Left renal pelvis (tissue), 4 donors: ENCODE results near the gene ATP2B1. TPM values are rescaled to one million over a fixed set of nuclear protein-coding genes. Genes with fewer than 3 reads are reported as not detected.

ENCODE experiments used
- DNase-seq, 4 donors: peaks; one replicate each; pipeline ENCODE4 v3.0.0-alpha.2; 2013; ENCODE audit warnings: low read depth in 4 of 4, low spot score in 3 of 4
- polyA plus RNA-seq, 4 donors: library from polyadenylated mRNA; unstranded; fragments of 120-200 nt; gene quantifications; one replicate each; pipeline ENCODE4 v1.2.1, GENCODE V29; 2013; ENCODE audit not compliant: insufficient read length in 4 of 4

ATP2B1 gene
- polyA plus RNA-seq, 4 donors, result 93.9 to 151 (median 120) TPM

DNA sequence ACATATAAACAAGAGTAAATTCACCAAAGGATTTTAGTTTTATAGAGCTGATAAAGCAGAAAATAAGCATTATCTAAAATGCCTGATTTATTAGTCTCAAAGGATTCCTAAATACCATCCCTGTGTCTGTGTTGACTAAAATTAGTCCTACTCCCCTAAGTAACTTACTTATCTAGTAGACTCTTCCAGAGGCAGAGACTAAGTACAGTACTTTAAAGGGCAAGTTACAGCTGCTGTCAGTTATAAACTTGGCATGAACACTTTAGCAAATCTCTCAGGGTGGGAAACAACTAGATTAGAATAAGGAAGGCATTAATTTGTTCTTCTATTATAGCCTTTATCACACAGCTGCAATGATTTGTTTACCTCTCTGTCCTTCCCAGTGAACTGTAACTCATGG lies 46.0 kb downstream of the ATP2B1 start:
- no peak for DNase-seq

DNA sequence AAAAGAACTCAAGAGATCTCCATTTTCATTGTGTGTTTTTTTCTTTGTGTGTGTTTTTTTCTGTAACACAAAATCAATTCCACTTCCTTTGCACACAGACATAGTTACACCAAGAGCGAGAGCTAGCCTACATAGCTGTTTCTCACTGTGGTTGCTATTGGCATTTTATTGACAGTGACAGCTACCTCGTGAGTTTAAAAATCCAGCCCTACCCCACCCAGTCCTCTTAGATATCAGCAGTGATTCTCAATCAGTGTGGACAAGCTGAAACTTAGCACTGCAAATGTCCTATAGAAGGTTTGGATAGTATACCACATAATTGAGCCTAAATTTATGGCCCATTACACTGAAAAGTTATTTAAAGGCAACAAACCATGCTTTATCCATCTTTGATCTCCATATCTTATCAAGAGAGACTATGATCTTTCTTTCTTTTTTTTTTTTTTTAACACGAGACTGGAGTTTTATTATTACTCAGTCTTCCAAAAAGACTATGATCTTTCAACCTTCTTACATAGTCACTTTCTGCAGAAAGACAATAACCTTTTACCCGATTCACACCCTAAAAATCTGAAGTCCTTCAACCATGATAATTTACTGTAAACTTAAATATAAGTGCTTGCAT lies 46.8 kb downstream of the ATP2B1 start:
- DNase-seq, result no peak

DNA sequence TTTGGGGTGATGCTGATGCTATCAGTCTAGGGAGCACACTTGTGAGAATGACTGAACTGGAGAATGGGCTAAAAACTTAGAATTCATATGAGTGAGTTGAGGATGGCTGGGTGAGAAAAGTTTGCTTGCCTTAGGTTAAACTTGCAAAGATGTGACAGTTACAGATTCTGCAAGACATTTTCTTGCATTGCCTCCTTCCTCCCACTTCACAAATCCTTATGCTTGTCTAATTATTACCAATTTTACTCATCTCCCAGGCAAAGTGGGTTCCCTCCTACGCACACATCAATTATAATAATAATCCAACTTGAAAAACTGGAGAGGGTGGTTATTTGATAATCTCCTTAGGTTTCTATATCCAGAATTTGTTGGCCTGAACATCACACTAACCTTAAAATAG lies 50.9 kb downstream of the ATP2B1 start:
- DNase-seq, result no peak

DNA sequence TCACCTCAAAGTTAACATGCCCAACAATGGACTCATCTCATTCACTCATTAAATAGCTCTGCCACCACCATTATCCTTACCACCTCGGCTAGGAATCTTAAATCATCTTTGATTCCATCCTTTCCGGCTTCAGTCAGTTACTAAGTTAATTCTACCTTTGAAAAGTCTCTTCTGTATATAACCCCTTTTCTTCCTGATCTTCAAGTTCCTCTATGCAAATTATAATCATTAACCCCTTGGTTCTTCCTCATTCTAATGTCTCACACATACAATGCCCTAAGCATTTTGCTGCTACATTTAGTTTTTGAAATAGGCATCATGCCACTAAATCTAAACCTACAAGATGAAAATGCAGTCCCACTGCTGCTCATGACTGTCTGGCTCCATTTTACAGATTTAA lies 51.6 kb downstream of the ATP2B1 start:
- no peak for DNase-seq

DNA sequence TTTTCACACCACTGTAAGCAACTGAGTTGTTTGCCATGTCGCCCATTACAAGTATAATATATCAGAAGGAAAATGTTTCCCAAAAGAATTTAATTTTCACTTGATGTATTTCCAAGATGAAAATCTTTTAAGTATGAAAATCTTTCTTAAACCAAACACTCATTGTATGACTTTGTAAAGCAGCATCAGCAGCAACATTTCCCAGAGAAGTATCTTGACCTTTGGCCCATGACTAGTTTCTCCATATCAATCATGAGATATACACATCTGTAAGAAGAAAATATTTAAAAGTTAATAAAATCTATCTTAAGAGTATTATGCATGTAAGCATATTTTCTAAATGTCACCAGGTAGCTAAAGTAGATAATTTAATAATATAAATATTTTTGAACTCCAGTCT lies 52.8 kb downstream of the ATP2B1 start:
- no peak for DNase-seq

DNA sequence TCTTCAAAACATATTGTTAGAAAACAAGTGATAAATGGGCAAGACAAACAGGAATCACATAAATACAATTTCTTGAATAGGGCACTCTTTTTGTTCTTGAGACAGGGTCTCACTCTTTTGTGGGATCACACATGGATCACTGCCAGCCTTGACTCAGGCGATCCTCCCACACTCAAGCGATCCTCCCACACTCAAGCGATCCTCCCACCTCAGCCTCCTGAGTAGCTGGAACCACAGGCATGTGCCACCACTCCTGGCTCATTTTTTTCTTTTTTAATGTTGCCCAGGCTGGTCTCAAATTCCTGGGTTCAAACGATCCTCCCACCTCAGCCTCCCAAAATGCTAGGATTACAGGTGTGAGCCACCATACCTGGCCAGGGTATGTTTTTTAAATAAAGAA lies 57.4 kb downstream of the ATP2B1 start:
- no peak for DNase-seq

DNA sequence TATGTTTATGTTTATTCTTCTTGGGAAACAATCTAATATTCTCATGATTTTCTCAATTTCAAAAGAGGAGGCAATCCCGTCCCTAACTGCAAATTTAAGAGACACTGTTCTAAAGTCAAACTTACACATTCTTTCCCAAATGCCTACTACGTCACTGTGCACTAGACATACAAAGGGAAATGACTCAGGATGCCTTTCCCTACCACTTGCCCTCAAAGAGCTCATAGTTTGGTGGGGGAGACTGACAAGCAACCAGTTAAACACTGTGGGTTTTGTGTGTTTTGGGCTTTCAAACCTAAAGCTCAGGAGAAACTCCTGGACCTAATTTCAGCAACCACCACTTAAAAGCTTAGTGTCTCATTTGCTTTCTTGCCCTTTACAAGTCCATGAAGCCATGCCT lies 58.4 kb downstream of the ATP2B1 start:
- no peak for DNase-seq

DNA sequence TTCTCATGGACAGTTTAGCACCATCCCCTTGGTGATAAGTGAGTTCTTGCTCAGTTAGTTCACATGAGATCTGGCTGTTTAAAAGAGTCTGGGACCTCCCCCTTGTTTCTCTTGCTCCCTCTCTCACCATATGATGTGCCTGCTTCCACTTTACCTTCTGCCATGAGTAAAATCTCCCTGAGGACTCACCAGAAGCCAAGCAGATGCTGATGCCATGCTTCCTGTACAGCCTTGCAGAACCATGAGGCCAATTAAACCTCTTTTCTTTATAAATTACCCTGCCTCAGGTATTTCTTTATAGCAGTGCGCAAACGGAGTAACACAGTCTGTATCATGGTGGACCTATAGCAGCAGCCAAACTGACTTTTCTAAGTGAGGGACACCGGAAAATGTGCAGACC lies 58.8 kb downstream of the ATP2B1 start:
- DNase-seq, result no peak

DNA sequence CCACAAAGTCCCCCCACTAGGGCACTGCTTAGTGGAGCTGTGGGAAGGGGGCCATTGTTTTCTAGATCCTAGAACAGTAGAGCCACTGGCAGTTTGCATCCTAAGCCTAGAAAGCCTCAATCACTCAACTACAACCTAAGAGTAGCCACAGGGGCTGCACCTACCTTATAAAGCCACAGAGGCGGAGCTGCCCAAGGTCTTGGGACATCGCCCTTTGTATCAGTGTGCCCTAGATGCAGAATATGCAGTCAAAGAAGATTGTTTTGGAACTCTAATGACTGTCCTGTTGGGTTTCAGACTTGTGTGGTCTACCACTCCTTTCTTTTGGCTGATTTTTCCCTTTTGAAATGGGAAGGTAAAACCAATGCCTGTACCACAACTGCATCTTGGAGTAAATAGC lies 59.5 kb downstream of the ATP2B1 start:
- no peak for DNase-seq

DNA sequence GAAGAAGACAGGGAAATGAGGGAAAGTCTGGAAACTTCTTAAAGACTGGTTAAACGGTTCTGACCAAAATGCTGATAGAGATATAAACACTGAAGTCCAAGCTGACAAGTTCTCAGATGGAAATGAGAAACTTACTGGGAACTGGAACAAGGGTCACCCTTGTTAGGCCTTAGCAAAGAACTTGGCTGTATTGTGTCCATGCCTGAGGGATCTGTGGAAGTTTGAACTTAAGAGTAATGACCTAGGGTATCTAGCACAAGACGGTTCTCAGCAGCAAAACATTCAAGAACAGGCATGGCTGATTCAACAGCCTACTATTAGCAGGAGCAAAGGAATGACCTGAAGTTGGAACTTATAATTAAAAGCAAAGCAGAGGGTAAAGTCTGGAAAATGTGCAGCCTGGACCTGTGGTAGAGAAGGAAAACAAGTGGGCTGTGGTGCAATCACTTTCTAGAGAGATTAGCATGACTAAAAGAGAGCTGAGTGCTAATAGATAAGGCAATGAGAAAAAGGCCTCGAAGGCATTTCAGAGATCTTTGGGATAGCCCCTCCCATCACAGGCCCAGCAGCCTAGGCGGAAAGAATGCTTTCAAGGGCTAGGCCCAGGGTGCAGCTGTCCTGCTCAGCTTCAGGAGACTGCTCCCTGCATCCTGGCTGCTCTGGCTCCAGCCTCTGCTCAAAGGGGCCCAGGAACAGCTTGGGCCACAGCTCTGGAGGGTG lies 60.3 kb downstream of the ATP2B1 start:
- no peak for DNase-seq

DNA sequence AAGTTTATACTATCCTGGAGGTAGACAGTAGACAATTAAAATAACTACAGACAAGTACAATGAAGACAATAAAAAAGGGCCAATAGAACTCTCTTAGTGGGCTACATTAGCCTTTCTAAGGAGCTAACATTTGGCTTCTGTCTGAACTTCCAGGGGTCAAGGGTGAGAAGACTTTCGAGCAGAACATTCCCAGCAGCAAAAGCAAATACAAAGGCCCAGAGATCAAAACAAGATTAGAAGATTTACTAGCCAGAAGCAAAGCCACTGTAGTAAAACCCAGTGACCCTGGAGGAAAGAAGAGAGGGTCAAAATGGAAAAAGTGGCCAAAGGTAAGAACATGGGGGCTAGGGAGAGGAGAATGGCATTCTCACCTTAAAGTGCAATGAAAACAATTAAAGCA lies 63.2 kb downstream of the ATP2B1 start:
- peak in 2 of 4 donors; percentile 3 to 16 for DNase-seq

DNA sequence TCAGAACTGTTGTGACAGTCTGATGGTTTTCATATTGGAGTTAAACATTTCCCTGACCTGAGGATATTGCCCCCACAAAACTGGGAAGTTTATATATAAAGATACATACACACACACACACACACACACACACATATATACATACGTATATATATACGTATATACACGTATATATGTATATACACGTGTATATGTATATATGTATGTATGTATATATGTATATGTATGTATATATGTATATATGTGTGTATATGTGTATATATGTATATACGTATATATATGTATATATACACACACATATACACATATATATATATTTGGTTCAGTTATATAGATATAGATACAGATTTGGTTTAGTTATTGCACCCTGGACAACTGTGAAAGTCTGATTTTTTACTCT lies 65.7 kb downstream of the ATP2B1 start:
- DNase-seq, result no peak

DNA sequence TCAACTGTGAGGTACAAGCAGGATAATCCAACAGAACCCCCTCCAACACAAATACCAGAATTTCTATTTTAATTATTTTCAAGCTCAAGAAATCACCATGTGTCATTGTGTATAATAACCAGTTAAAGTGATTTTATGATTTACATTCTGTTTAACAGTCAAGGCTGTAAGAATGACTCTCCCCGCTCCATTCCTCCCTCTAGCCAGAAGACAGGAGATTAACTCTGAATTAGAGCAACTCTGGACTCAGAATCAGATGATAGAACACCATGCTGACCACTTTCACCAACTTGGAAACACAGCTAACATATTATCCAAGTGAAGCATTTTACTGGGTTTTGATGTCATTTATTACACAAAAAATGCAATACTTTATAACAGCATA lies 71.9 kb downstream of the ATP2B1 start:
- DNase-seq, result no peak

DNA sequence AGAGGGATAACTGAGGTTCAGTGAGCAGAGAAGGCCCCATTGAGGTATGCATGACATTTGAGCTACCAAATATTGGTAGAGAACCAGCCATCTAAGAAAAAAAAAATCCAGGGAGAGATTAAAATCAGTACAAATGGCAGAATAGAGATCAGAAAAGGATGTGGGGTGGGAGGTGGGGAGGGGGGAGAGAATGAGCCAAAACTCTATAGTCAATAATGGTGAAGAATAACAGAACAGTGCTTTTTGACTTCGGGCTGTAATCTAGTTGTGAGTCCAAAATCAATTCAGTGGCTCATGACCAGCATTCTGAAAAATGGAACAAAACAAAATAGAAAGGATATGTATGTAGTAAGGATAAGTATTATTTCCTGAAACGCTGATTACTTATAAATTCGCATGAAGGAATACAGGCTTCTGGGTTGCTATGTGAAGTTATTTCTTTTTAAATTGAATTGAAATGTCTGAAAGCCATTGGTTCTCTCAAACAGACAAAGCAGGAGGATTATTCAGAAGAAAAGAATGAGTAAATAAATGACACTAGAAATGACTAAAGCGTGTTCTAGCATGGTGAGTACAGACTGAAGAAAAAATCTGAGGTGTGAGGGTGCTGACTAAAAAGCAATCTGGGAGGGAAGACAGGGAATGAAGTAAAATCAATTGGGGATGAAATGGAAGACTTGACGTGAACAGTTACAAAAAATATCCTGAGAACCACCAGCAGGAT lies 72.4 kb downstream of the ATP2B1 start:
- no peak for DNase-seq

DNA sequence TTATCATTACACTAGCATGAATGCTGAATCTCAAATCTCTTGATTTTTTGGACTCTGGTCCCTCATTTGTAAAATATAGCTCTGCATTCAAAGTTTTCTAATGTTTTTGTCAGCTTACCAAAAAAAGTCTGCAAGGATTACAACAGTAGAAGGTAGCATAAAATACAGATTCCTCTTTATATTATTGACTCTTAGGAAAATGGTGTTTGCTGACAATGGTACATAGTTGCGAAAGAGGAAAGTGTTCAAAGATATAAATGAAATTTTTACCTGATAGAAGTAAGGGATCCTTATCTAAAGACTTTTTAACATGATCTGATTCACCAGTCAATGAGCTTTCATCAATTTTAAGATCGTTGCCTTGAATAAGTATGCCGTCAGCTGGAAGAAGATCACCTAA lies 74.1 kb downstream of the ATP2B1 start:
- DNase-seq, result no peak

DNA sequence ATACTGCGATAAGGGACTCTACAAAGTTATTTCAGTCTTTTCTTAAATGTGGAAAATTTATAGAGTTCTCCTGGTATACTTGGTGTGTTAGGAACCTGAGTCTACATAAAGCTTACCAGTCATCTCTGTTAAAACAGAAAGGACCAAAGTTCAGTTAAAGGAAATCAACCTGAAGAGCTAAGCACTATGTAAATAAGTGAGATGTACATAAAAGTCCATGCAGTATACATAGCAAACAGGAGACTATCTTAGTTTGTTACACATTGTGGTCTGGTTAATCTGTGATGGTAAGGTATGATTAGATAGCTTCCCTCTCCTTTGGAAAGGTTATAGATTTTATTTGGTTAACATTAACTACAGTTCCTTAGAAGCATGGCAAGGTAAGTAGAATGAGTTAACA lies 75.9 kb downstream of the ATP2B1 start:
- DNase-seq, result no peak

DNA sequence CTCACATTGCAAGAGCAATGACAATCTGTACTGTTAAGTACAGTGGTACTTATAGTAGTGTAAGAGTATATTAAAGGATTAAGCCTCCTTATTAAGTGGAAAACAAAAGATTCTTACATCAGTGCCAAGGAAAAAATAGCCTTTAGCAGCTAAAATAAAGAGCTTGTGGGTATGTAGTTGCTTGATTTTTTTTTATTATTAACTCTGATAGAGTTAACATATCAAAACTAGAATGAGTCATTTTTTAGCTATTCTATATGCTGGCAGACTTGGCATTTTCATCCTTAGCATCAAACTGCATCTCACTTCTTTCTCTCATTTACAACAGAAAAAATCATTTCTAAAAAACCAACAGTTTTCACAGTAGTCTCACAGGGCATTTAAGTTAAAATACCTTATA lies 86.5 kb downstream of the ATP2B1 start:
- no peak for DNase-seq

DNA sequence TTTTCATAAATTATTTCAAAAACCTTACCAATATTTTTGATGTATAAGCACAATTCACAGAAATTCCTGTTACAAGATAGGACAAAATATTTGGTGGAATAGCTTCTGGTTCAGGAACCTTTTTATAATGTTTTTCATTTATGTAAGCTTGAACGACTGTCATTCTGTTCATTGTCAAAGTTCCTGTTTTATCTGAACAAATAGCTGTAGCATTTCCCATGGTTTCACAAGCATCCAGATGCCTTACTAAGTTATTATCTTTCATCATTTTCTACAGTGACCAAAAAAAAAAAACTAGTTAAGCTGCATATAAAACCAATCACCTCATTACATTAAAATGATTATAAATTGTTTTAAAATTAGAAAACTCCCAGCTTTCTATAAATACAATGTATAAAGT lies 87.1 kb downstream of the ATP2B1 start:
- DNase-seq, result no peak

DNA sequence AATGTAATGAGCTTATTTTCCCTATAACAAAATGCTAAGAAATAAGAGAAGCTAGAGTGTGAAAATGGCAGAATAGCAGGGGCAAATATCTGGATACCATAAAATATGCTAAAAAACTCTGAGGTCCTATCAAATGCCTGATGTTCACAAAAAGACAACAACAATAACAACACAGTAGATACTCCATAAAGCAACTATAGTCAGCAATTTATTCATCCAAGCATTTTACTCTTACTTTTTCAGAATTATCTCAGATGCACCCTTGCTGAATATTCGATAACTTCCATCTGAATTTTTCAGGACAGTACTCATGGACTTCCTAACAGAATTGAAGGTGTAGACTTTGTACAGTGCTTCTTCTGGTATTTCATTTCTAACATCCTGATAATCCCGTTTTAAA lies 88.9 kb downstream of the ATP2B1 start:
- DNase-seq, result no peak

DNA sequence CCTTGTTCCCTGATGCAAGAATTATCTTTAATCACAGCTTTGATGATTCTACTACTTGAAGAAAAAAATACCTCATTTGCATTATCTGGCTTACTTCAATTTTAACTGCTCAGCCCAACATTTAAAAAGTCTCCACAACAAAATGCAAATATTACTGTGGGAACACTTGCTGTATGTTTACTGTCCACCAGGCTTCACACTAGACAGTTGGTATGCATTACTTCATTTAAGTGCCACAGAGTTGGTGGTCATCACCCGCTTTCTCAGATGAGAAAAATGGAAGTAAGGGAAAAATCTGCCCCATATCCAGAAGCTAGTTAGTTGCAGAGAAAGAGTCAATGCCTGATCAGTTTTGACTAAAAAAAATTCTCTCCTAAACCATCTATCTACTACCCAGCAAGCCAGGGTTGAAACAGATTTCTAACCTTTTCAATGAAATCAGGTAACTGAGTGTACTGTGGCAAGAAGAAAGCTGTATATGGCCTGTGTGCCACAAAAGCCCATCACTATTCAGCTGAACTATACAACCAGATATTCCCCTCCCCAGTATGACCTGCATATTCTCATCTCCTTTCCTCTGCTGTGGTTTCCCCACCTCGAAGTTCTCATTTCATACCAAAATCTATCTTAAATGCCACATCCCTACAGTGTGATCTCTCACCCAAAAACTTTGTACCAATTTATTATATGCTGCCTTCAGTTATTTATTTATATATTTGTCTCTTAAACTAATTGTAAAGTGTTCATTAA lies 90.3 kb downstream of the ATP2B1 start:
- DNase-seq, result no peak

DNA sequence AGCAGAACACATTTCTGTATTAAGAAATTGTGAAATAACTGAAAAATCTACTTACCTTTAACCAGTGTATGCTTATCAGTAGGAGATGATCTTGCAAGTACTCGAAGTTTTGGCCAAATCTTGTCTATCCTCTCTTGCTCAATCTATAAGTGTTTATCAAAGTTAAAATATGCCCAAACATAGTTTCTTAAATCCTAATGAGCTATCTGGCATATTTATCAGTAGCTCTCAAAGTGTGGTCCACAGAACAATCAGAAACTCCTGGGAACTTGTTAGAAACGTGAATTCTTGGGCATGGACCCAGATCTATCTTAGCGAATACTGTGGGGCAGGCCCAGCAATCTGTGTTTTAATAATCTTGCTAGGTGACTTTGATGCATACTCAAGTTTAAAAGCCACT lies 98.3 kb downstream of the ATP2B1 start:
- no peak for DNase-seq
